GM12873 (cell line): ENCODE measurements around the gene ADAMTS7.

ENCODE experiments used
- TF ChIP-seq, protein P1 (sequence below): IDR thresholded peaks from 2 replicates; pipeline ENCODE4 v1.5.1; 2012; ENCODE audit warnings: low read depth, mild to moderate bottlenecking, moderate library complexity, low read length, control low read depth; ENCODE audit not compliant: insufficient read depth; ENCODE audit errors: missing control alignments

ADAMTS7 gene

DNA sequence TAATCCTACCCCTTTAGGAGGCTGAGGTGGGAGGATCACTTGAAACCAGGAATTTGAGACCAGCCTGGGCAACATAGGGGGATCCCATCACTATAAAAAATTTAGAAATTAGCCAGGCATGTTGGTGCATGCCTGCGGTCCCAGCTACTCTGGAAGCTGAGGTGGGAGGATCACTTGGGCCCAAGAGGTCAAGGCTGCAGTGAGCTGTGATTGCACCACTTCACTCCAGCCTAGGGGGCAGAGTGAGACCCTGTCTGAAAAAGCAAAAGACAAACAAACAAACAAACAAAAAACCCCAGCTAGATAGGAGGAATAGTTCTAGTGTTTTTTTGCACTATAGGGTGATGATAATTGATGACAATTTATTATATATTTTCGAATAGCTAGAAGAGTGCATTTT, 99.6 kb downstream of the ADAMTS7 start:
- TF ChIP-seq, protein P1, sequence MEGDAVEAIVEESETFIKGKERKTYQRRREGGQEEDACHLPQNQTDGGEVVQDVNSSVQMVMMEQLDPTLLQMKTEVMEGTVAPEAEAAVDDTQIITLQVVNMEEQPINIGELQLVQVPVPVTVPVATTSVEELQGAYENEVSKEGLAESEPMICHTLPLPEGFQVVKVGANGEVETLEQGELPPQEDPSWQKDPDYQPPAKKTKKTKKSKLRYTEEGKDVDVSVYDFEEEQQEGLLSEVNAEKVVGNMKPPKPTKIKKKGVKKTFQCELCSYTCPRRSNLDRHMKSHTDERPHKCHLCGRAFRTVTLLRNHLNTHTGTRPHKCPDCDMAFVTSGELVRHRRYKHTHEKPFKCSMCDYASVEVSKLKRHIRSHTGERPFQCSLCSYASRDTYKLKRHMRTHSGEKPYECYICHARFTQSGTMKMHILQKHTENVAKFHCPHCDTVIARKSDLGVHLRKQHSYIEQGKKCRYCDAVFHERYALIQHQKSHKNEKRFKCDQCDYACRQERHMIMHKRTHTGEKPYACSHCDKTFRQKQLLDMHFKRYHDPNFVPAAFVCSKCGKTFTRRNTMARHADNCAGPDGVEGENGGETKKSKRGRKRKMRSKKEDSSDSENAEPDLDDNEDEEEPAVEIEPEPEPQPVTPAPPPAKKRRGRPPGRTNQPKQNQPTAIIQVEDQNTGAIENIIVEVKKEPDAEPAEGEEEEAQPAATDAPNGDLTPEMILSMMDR: no peak

DNA sequence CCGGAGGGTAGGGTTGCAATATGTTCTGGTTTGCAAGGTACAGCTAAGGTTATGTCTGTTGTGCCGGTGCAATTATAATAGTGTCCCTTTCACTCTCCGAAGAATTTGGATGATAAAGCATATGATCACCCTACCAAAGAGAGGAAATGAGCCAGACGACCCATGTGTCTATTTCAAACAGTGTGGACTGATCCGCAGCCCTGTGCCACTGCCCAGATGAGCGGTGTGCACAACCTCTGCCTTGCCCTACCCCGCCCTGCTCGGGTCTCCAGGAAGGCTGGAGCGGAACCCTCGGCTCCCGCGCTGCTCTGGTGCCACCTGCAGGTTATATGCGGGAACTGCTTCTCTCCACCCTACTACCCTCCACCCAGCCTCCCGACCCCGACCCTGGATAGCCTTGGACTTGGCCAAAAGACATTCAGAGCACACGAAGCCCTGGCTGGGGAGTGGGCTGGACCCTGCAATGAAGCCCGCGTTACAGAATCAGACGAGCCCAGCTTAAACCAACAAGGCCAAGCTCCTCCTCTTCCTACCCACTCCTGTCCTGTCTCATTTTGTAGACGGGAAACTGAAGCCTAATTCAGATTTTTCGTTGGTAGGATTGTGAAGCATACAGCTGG, 101.9 kb downstream of the ADAMTS7 start:
- TF ChIP-seq, protein P1: peak; percentile 93
